MM.1S (cell line): Measurements from ENCODE around the gene ADAMTS12.

Experiments used
- EZH2 ChIP-seq: fragments of 300-600 bp; sonication (generic); optimal IDR thresholded peaks from 2 replicates; pipeline ENCODE3; 2017; ENCODE audit warnings: low read depth, mild to moderate bottlenecking, antibody characterized with exemption, low read length, mixed read lengths
- EZH2phosphoT487 ChIP-seq: fragments of 300-600 bp; sonication (generic); IDR thresholded peaks from 2 replicates; pipeline ENCODE4 v1.6.1; 2018; ENCODE audit warnings: antibody characterized with exemption, low read length
- TF ChIP-seq, protein P1 (sequence below): fragments of 300-600 bp; sonication (generic); IDR thresholded peaks from 2 replicates; pipeline ENCODE4 v1.5.1; 2016; ENCODE audit warnings: antibody characterized with exemption, low read length, mixed read lengths

DNA sequence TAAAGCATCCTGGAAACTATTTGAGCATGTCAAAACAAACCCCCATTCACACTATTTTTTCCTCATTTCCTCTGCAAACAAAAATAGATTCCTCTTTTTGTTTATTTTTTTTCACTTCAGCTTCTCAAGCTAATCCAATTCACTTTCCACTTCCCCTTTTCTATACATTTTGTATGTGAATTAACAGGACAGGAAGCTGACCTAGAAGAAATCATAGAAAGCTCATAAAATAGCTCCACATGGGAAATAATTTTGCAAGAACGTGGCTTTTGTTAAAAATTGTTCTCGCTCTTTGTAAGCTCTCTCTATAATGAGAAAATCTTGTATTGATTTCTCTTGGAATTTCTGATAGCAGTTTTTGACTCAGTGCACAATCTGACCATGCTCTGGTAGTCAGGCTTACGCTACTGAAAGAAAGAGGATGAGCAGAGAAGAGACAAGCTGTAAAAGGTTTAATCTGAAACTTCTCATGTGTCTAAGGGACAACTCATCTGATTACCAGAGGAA lies 215.8 kb downstream of the ADAMTS12 start:
- TF ChIP-seq, protein P1, sequence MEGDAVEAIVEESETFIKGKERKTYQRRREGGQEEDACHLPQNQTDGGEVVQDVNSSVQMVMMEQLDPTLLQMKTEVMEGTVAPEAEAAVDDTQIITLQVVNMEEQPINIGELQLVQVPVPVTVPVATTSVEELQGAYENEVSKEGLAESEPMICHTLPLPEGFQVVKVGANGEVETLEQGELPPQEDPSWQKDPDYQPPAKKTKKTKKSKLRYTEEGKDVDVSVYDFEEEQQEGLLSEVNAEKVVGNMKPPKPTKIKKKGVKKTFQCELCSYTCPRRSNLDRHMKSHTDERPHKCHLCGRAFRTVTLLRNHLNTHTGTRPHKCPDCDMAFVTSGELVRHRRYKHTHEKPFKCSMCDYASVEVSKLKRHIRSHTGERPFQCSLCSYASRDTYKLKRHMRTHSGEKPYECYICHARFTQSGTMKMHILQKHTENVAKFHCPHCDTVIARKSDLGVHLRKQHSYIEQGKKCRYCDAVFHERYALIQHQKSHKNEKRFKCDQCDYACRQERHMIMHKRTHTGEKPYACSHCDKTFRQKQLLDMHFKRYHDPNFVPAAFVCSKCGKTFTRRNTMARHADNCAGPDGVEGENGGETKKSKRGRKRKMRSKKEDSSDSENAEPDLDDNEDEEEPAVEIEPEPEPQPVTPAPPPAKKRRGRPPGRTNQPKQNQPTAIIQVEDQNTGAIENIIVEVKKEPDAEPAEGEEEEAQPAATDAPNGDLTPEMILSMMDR = no peak
- TF ChIP-seq EZH2 (no peak), EZH2phosphoT487 (no peak)
